ENCODE data around the gene ASTN2.

Gene ASTN2

GRCh38 chr9:117081641-117082317 lies 333.1 kb downstream of the ASTN2 start:
- no peaks in the 10 kb centered on the region for H3K79me2 ChIP-seq (ENCODE audit: insufficient read depth, low read length)
- H3K4me2 ChIP-seq (ENCODE audit: low read length), result no peak overlapping the region
- no peak for TF ChIP-seq CTCF (IDR thresholded peaks at IDR 0.05; ENCODE audit: low read length)
- no peak for TF ChIP-seq EZH2 (IDR thresholded peaks at IDR 0.05; ENCODE audit: borderline replicate concordance, low read length)
- no peaks in the 10 kb centered on the region for H3K9me2 ChIP-seq (ENCODE audit: low read depth, low read length)
- no peaks in the 10 kb centered on the region for H3K36me3 ChIP-seq (ENCODE audit: insufficient read depth, low read length)
- H2AFZ ChIP-seq (ENCODE audit: low read length), result no peak overlapping the region
- no peaks in the 10 kb centered on the region for H4K20me1 ChIP-seq (ENCODE audit: insufficient read depth, low read length)
- no peaks in the 10 kb centered on the region; the same call in 1 of the 2 replicates for H3K27me3 ChIP-seq (ENCODE audit: insufficient read depth, low read length)
- no peak overlapping the region for H3K9ac ChIP-seq (ENCODE audit: low read length)
- no peaks in the 10 kb centered on the region for H3K9me3 ChIP-seq (ENCODE audit: low read length)
- no peak overlapping the region for H3K27ac ChIP-seq (ENCODE audit: low read depth, low read length, poor library complexity, severe bottlenecking)
- no peaks in the 10 kb centered on the region for H3K4me1 ChIP-seq (ENCODE audit: insufficient read depth, low read length, severe bottlenecking)
- no peaks in the 10 kb centered on the region for H3F3A ChIP-seq (ENCODE audit: insufficient read depth, low read length)
- H3K4me3 ChIP-seq (ENCODE audit: low read depth, low read length, poor library complexity, severe bottlenecking), result no peak overlapping the region

GRCh38 chr9:117080765-117081390 lies 334.0 kb downstream of the ASTN2 start:
- no peaks in the 10 kb centered on the region for H3K9me2 ChIP-seq (ENCODE audit: low read depth, low read length)
- H4K20me1 ChIP-seq (ENCODE audit: insufficient read depth, low read length), result no peaks in the 10 kb centered on the region
- no peaks in the 10 kb centered on the region for H3F3A ChIP-seq (ENCODE audit: insufficient read depth, low read length)
- no peaks in the 10 kb centered on the region for H3K79me2 ChIP-seq (ENCODE audit: insufficient read depth, low read length)
- no peak overlapping the region for H3K4me3 ChIP-seq (ENCODE audit: low read depth, low read length, poor library complexity, severe bottlenecking)
- H3K27me3 ChIP-seq (ENCODE audit: insufficient read depth, low read length), result no peaks in the 10 kb centered on the region; the same call in 1 of the 2 replicates
- no peaks in the 10 kb centered on the region for H3K4me1 ChIP-seq (ENCODE audit: insufficient read depth, low read length, severe bottlenecking)
- H3K9ac ChIP-seq (ENCODE audit: low read length), result no peak overlapping the region
- H3K9me3 ChIP-seq (ENCODE audit: low read length), result no peaks in the 10 kb centered on the region
- no peaks in the 10 kb centered on the region for H3K36me3 ChIP-seq (ENCODE audit: insufficient read depth, low read length)
- H3K27ac ChIP-seq (ENCODE audit: low read depth, low read length, poor library complexity, severe bottlenecking), result no peak overlapping the region
- TF ChIP-seq EZH2 (IDR thresholded peaks at IDR 0.05; ENCODE audit: borderline replicate concordance, low read length) (no peak), CTCF (IDR thresholded peaks at IDR 0.05; ENCODE audit: low read length) (no peak)
- H3K4me2 ChIP-seq (ENCODE audit: low read length), result no peak overlapping the region
- H2AFZ ChIP-seq (ENCODE audit: low read length), result no peak overlapping the region

- H3F3A ChIP-seq (ENCODE audit: insufficient read depth, low read length), result no peaks in the 10 kb centered on the region
- no peak overlapping the region for H3K4me3 ChIP-seq (ENCODE audit: low read depth, low read length, poor library complexity, severe bottlenecking)
- H3K27ac ChIP-seq (ENCODE audit: low read depth, low read length, poor library complexity, severe bottlenecking), result no peak overlapping the region
- peaks cover 7% of the 10 kb centered on the region for H3K4me1 ChIP-seq (ENCODE audit: insufficient read depth, low read length, severe bottlenecking)
- no peaks in the 10 kb centered on the region; the same call in 1 of the 2 replicates for H3K27me3 ChIP-seq (ENCODE audit: insufficient read depth, low read length)
- no peak overlapping the region for H3K4me2 ChIP-seq (ENCODE audit: low read length)
- no peaks in the 10 kb centered on the region for H4K20me1 ChIP-seq (ENCODE audit: insufficient read depth, low read length)
- no peaks in the 10 kb centered on the region for H3K79me2 ChIP-seq (ENCODE audit: insufficient read depth, low read length)
- no peaks in the 10 kb centered on the region for H3K9me2 ChIP-seq (ENCODE audit: low read depth, low read length)
- TF ChIP-seq CTCF (IDR thresholded peaks at IDR 0.05; ENCODE audit: low read length) (no peak), EZH2 (IDR thresholded peaks at IDR 0.05; ENCODE audit: borderline replicate concordance, low read length) (no peak)
- H3K36me3 ChIP-seq (ENCODE audit: insufficient read depth, low read length), result no peaks in the 10 kb centered on the region
- H3K9me3 ChIP-seq (ENCODE audit: low read length), result no peaks in the 10 kb centered on the region
- H2AFZ ChIP-seq (ENCODE audit: low read length), result no peak overlapping the region
- H3K9ac ChIP-seq (ENCODE audit: low read length), result no peak overlapping the region
Observed at GRCh38 chr9:117076571-117077290, 338.1 kb downstream of the ASTN2 start.

Measured in OCI-LY1 (cell line).